Stimulated activated CD4-positive, alpha-beta T cell treated with anti-CD3 and anti-CD28 coated beads, Interleukin-15, amount 100 ng/mL, for 1 hour (primary cell): Measurements from ENCODE around the gene TAAR5.
"Not testable (repeated sequence)": the region's sequence is repeated elsewhere in the genome, so short reads cannot be mapped to it uniquely, and the experiment has no call there.

ENCODE experiments used
- DNase-seq, 2 donors: peaks; one replicate each; pipeline ENCODE4 v3.0.0-alpha.2; 2020; ENCODE audit warnings: low read depth in 1 of 2, low spot score in 1 of 2

TAAR5 gene

DNA sequence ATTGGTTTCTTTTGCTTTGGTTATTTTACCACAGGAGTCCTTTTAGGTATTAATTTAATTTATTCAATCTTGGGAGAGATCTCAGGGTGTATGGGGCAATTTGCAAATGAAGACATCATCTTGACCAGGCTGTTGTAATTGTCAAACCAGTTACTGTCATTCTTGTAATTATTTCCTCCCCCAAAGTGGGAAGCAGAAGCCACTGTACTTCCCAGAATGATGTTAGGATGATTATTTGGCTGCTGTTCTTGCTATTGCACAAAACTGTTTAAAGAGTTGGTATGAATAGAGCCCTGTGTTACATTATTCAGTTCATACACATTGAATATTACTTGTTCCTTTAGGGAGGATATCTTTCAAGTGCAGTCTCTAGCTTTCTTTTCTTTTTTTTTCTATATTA is 17.8 kb downstream of the TAAR5 start:
- DNase-seq: no peak

DNA sequence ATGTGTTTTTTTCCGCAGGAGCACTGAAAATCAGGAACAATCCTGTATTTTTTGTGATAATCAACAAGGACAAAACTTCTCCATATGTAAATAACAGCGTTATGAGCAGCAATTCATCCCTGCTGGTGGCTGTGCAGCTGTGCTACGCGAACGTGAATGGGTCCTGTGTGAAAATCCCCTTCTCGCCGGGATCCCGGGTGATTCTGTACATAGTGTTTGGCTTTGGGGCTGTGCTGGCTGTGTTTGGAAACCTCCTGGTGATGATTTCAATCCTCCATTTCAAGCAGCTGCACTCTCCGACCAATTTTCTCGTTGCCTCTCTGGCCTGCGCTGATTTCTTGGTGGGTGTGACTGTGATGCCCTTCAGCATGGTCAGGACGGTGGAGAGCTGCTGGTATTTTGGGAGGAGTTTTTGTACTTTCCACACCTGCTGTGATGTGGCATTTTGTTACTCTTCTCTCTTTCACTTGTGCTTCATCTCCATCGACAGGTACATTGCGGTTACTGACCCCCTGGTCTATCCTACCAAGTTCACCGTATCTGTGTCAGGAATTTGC is 19.2 kb downstream of the TAAR5 start, which contains the start of gene TAAR6:
Gene TAAR6 (plus strand): TSS at position 102 of the 557 bp plus-strand sequence. CDS start 0 bp downstream, at position 102.
- DNase-seq: no peak

- no peak for DNase-seq
Measured at GRCh38 chr6:132569170-132569569, 20.4 kb downstream of the TAAR5 start.

DNA sequence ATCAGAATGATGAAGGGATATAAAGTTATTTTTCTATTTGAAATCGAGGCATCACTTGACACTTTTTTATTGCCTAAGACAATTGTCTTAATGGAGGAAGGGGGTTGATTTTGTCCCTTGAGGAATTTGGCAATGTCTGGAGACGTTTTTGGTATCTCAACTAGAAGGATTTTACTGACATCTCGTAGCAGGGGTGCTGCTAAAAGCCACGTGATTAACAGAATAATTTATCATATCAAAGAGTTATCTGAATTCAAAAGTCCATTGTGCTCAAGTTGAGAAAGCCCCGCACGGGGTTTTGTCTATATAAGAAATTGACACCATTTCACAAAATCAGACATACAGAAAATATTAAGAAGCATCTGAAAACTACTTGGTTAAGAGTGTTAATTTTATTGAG is 20.9 kb downstream of the TAAR5 start:
- DNase-seq: no peak

GRCh38 chr6:132567566-132567965 is 22.0 kb downstream of the TAAR5 start:
- DNase-seq: no peak

DNA sequence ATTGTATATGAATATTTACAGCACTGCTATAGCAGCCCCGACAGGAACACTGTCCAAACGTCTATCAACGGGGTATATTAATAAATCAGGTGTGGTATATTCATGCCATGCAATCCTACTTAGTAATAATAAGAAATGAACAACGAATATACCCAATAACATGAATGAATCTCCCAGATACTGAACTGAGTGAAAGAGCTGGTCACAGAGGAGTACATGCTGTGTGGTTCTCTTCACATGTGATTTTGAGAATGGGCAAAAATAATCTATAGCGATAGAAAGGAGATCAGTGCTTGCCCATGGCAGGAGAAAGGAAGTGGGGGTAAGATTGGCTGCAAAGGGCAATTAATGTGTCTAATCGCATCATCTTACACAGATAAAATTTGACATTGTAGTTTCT is 23.1 kb downstream of the TAAR5 start:
- DNase-seq: no peak

GRCh38 chr6:132560087-132560486 is 29.5 kb downstream of the TAAR5 start:
- not testable (repeated sequence) for DNase-seq

DNA sequence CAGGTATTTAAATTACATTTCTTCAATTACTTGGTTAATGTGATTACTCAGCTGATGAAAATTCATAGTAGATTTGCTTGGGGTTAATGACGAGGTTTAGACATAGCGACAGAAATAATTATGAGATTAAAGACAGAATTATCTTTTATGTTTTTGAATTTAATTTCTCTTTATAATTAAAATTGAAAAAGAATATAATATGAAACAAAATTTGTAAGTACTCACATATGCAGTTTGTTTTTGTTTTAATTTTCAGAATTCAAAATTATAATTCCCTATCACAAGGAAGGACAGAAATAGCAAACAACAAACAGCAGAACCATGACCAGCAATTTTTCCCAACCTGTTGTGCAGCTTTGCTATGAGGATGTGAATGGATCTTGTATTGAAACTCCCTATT is 37.2 kb downstream of the TAAR5 start, which contains the start of gene TAAR8:
Gene TAAR8 (plus strand): TSS at position 301 of the 400 bp plus-strand sequence. CDS start 21 bp downstream, at position 322.
- DNase-seq: no peak

GRCh38 chr6:132551214-132551613 is 38.3 kb downstream of the TAAR5 start:
- DNase-seq: no peak

GRCh38 chr6:132548746-132549463 is 40.6 kb downstream of the TAAR5 start:
- DNase-seq: no peak

DNA sequence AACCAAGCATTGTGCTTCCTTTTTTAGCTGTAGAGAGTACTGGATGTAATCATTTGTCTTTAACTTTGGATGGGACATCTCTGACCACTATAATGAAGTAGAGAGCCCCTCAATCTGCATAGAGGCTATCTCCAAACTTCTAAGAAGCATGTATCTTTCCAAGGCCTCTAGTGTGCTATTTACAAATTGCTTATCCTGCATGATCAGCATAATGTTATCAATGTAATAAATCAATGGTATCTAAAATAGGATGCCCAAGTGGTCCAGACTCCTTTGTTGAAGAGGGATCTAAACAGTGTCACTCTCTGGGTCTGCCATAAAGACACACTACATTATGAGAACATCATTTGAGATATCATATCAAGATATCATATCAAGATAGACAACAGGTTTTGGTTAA is 44.7 kb downstream of the TAAR5 start:
- no peak for DNase-seq
